SU-DHL-6 (cell line): ENCODE results near the gene KPNA3.

Experiments used
- H2AFZ ChIP-seq: fragments of 200-600 bp; sonication (generic); 2 replicates; pipeline ENCODE4 v1.6.1; 2014; ENCODE audit warnings: low read depth, mild to moderate bottlenecking, moderate library complexity, mixed read lengths, antibody characterized with exemption, low read length; ENCODE audit not compliant: severe bottlenecking
- H3F3A ChIP-seq: fragments of 200-600 bp; shearing (Covaris generic); 2 replicates; pipeline ENCODE4 v1.6.0; 2016; ENCODE audit warnings: antibody characterized with exemption, mild to moderate bottlenecking; ENCODE audit not compliant: insufficient read depth
- H3K27ac ChIP-seq: fragments of 200-600 bp; sonication (generic); 2 replicates; pipeline ENCODE4 v1.5.1; 2016; ENCODE audit warnings: low read depth, mild to moderate bottlenecking, low read length, moderate library complexity, mixed read lengths
- H3K27me3 ChIP-seq: fragments of 200-600 bp; sonication (generic), shearing (Covaris generic); 2 replicates; pipeline ENCODE4 v1.6.0; 2014; ENCODE audit warnings: mild to moderate bottlenecking, low read length
- H3K36me3 ChIP-seq: fragments of 200-600 bp; sonication (generic); 2 replicates; pipeline ENCODE4 v1.6.1; 2014; ENCODE audit warnings: mild to moderate bottlenecking, low read length, mixed read lengths
- H3K4me2 ChIP-seq: fragments of 300-600, 200-600 bp; shearing (Covaris generic), sonication (generic); 2 replicates; pipeline ENCODE4 v1.6.0; 2014; ENCODE audit warnings: low read length, low read depth, mild to moderate bottlenecking; ENCODE audit not compliant: poor library complexity, severe bottlenecking
- H3K4me3 ChIP-seq: fragments of 200-600 bp; sonication (generic); 2 replicates; pipeline ENCODE4 v1.5.1; 2014; ENCODE audit warnings: antibody characterized with exemption, low read length, mild to moderate bottlenecking, mixed read lengths; ENCODE audit not compliant: insufficient read depth, poor library complexity, severe bottlenecking
- H3K79me2 ChIP-seq: fragments of 200-600 bp; sonication (generic); 2 replicates; pipeline ENCODE4 v1.6.1; 2014; ENCODE audit warnings: mild to moderate bottlenecking, low read length, moderate library complexity; ENCODE audit not compliant: insufficient read depth
- H3K9ac ChIP-seq: fragments of 200-600 bp; sonication (generic); 2 replicates; pipeline ENCODE4 v1.7.0; 2014; ENCODE audit warnings: mild to moderate bottlenecking, low read length
- H3K9me2 ChIP-seq: fragments of 200-600 bp; sonication (generic); replicated peaks from 2 replicates; pipeline ENCODE4 v1.6.1; 2014; ENCODE audit warnings: low read length; ENCODE audit not compliant: insufficient read depth
- H3K9me3 ChIP-seq: fragments of 200-600 bp; sonication (generic); 2 replicates; pipeline ENCODE4 v1.6.1; 2014; ENCODE audit warnings: low read length, mixed read lengths; ENCODE audit not compliant: insufficient read depth
- H4K20me1 ChIP-seq: fragments of 200-600 bp; sonication (generic); 2 replicates; pipeline ENCODE4 v1.6.1; 2014; ENCODE audit warnings: low read depth, mild to moderate bottlenecking, antibody characterized with exemption, low read length, moderate library complexity, mixed read lengths
- CTCF ChIP-seq: fragments of 200-600 bp; sonication (generic); IDR thresholded peaks from one replicate; pipeline ENCODE4 v1.5.1; 2017; ENCODE audit warnings: antibody characterized with exemption, mild to moderate bottlenecking, low read length, moderate library complexity; ENCODE audit not compliant: insufficient read depth, poor library complexity, severe bottlenecking
- EZH2phosphoT487 ChIP-seq: fragments of 200-600 bp; sonication (generic), shearing (Covaris generic); conservative IDR thresholded peaks from 2 replicates; pipeline ENCODE4 v1.6.1; 2018; ENCODE audit warnings: mild to moderate bottlenecking, antibody characterized with exemption, low read length, moderate library complexity, mixed read lengths

Gene KPNA3

GRCh38 chr13:49828453-49828852 is 36.0 kb upstream of the KPNA3 start:
- TF ChIP-seq CTCF (no peak), EZH2phosphoT487 (no peak)
- no peaks in the 10 kb centered on the region for H3K9me3 ChIP-seq
- no peaks in the 10 kb centered on the region for H3F3A ChIP-seq
- H3K27ac ChIP-seq: no peak overlapping the region
- H3K36me3 ChIP-seq: no peaks in the 10 kb centered on the region
- H4K20me1 ChIP-seq: no peaks in the 10 kb centered on the region
- no peak overlapping the region for H3K4me2 ChIP-seq
- no peak overlapping the region for H3K9ac ChIP-seq
- H3K27me3 ChIP-seq: no peaks in the 10 kb centered on the region
- H3K4me3 ChIP-seq: no peak overlapping the region
- H2AFZ ChIP-seq: no peak overlapping the region
- H3K9me2 ChIP-seq: no peaks in the 10 kb centered on the region
- H3K79me2 ChIP-seq: no peaks in the 10 kb centered on the region

GRCh38 chr13:49827891-49828290 is 35.4 kb upstream of the KPNA3 start:
- TF ChIP-seq EZH2phosphoT487: no peak
- no peak for TF ChIP-seq CTCF

GRCh38 chr13:49827336-49827735 is 34.9 kb upstream of the KPNA3 start:
- no peaks in the 10 kb centered on the region for H3K9me3 ChIP-seq
- no peaks in the 10 kb centered on the region for H3K9me2 ChIP-seq
- no peaks in the 10 kb centered on the region for H3K27me3 ChIP-seq
- H3K4me3 ChIP-seq: no peak overlapping the region
- H2AFZ ChIP-seq: no peak overlapping the region
- no peaks in the 10 kb centered on the region for H4K20me1 ChIP-seq
- no peak overlapping the region for H3K9ac ChIP-seq
- no peaks in the 10 kb centered on the region for H3K79me2 ChIP-seq
- H3K4me2 ChIP-seq: no peak overlapping the region
- no peak overlapping the region for H3K27ac ChIP-seq
- no peaks in the 10 kb centered on the region for H3F3A ChIP-seq
- no peaks in the 10 kb centered on the region for H3K36me3 ChIP-seq
- TF ChIP-seq EZH2phosphoT487: no peak
- no peak for TF ChIP-seq CTCF

More at GRCh38 chr13:49827891-49828290, 35.4 kb upstream of the KPNA3 start:
- H3F3A ChIP-seq: no peaks in the 10 kb centered on the region
- no peaks in the 10 kb centered on the region for H4K20me1 ChIP-seq
- H3K36me3 ChIP-seq: no peaks in the 10 kb centered on the region
- no peak overlapping the region for H3K4me2 ChIP-seq
- no peak overlapping the region for H2AFZ ChIP-seq
- H3K4me3 ChIP-seq: no peak overlapping the region
- H3K27me3 ChIP-seq: no peaks in the 10 kb centered on the region
- H3K9ac ChIP-seq: no peak overlapping the region
- no peak overlapping the region for H3K27ac ChIP-seq
- H3K79me2 ChIP-seq: no peaks in the 10 kb centered on the region
- no peaks in the 10 kb centered on the region for H3K9me2 ChIP-seq
- no peaks in the 10 kb centered on the region for H3K9me3 ChIP-seq
